ENCODE data around the gene ZNF804B.

Gene ZNF804B

DNA sequence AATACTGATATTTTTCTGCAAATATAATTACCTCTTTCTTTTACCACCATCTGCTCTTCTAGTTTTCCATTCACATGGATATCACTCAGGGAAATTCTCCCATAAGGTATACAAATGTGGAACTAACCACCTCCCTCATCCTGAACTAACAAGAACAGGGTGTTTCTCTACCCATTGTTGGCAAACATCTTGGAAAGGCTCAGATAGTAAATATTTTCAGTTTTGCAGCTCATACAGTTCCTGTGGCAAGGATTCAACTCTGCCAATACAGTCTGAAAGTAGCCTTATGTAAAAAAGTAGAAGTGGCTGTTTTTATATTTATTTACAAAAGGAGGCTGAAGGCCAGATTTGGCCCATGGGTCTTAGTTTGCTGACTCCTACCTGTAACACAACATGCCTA, 549.0 kb downstream of the ZNF804B start:
- no peak for DNase-seq (ENCODE audit: low read depth)

DNA sequence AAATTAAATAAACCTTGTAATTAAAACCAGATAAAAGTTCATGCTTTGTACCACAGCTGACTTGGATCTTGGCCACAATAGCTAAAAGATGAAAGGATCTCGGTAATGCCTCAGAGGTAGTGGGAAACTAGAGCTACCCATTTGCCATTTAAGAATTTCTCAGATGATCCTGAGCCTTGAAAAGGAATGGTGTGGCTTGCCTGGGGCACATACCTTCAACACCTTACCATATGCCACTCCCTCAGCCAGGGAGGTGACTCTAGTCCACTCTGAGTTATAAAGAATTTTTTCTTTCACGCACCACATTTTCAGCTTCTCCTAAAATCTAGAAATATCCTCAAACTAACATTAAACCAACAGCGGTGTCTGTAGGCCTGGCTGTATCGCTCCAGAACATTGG, 552.4 kb downstream of the ZNF804B start:
- no peak for DNase-seq (ENCODE audit: low read depth)

DNA sequence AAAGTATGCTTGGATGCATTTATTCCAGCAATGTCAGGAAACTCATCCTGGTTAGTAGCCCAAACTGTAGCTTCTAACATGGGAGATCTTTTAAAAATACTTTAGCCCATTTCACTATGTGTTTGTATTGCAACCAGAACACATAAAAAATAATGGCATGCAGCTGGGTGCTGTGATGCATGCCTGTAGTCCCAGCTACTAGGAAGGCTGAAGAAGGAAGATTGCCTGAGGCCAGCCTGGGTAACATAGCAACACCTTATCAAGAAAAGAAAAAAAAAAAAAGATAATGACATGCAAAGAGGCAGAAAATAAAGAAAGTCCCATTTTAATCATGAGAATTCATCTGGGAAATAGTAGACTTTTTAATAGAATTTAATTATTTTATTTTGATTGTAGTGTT, 553.1 kb downstream of the ZNF804B start:
- DNase-seq (ENCODE audit: low read depth), result no peak

DNA sequence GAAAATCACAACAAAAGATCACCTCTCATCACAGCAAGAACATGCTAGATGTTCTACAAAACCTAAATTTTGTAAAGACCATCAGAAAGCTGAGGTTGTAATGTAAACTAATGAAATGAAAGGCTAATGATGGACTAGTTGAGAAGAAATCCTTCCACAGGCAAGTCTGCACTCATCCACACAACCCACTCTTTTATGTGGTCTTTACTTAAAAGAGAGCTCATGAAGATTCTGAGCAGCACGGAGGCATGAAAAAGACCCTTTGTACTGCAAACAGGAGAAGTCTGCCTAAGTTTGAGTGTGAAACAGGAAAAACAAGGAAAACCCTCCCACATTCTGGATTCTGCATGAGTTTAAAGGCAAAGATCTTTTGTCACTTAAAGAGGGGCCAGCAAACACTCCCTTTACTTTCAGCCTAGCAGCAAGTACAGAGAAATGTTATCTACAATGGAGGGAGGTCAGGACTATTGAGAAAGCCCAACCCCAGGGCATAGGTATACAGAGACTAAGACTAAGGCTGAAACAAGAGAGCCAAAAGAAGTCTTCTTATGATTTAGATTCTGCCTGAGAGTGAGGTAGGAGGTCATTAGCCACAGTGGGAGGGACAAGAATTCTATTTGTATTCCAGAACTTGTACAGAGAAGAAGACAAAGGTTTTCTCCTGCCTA, 557.2 kb downstream of the ZNF804B start:
- DNase-seq (ENCODE audit: low read depth), result no peak

DNA sequence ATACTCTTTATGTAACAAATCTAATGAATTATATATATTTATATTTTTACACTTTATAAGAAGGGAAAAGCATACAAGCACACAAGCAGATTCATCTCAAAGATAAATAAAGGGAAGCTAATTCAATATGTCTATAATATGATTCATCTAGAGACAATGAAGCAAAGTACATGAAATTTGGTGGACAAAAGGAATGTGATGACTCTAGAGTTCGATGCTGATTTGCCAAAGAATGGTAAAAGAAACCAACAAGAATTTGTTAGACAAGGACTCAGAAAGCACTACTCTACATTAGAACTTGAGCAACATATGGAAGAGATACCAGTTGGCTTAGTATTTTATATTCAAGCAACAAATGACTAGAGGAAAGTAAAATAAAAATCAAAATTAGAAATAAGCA, 572.5 kb downstream of the ZNF804B start:
- DNase-seq (ENCODE audit: low read depth), result no peak

DNA sequence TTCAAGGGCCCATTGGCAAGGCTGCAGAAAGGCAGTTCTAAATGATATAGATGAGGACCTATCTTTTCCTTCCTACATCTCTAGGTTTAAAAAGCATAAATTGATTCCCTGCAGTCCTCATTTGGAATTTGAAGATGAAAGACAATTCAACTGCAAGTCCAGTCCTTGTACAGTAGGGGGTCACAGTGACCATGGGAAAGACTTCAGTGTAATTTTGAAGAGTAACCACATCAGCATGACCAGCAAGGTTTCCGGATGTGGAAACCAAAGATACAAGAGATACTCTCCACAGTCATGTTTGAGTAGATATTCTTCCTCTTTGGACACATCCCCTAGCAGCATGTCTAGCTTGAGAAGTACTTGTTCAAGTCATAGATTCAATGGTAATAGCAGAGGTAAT, 575.3 kb downstream of the ZNF804B start:
- DNase-seq (ENCODE audit: low read depth), result no peak

DNA sequence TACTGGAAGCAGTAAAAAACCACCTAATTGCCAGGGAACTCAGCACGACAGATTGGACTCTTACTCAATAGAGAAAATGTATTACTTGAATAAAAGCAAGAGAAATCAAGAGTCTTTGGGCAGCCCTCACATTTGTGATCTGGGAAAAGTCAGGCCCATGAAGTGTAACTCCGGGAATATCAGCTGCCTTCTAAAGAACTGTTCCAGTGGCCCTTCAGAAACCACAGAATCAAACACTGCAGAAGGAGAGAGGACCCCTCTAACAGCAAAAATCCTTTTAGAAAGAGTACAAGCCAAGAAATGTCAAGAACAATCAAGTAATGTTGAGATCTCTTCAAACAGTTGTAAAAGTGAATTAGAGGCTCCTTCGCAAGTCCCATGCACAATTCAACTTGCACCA, 576.0 kb downstream of the ZNF804B start:
- DNase-seq (ENCODE audit: low read depth), result no peak

DNA sequence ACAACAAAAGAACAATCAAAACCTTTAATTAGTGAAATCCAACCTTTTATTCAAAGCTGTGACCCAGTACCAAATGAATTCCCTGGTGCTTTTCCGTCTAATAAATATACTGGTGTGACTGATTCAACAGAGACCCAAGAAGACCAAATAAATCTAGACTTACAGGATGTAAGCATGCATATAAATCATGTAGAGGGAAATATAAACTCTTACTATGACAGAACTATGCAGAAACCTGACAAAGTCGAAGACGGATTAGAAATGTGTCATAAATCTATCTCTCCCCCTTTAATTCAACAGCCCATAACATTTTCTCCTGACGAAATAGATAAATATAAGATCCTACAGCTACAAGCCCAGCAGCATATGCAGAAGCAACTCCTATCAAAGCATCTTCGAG, 576.6 kb downstream of the ZNF804B start:
- no peak for DNase-seq (ENCODE audit: low read depth)

DNA sequence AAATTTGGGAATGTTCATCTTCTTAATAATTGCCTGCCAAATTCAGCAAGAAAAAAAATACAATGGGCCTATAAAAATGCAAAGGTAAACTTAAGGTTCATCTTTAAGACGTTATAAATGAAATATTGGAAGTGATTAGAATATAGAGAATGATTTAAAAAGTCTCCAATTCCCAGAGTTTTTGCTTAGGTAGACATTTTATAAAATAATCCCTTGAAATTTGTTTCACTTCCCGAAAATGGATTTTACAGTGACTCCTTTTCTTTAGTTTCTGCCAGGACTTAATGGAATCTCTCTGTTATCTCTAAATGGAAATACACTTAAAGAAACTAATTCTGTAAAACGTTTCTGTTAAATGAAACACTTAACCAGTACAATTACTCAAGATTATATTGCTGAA, 580.2 kb downstream of the ZNF804B start:
- DNase-seq (ENCODE audit: low read depth), result no peak

DNA sequence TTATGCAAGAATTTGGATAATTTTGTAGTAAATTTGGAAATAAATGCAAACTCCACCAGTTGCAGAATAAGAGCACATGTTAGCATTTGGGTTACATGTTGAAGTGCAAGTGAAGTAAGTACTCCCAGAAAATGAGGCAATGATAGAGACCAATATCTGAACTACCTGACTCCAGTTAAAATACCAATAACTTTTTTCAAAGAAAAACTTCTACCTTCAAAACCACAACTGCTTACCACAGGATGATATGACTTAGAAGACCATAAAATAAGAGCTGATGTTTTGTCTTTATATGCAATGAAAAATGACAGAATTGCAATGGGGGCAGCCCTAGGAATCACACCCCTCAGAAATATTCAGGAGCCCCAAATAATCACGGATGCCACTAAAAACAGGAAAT, 597.6 kb downstream of the ZNF804B start:
- no peak for DNase-seq (ENCODE audit: low read depth)

DNA sequence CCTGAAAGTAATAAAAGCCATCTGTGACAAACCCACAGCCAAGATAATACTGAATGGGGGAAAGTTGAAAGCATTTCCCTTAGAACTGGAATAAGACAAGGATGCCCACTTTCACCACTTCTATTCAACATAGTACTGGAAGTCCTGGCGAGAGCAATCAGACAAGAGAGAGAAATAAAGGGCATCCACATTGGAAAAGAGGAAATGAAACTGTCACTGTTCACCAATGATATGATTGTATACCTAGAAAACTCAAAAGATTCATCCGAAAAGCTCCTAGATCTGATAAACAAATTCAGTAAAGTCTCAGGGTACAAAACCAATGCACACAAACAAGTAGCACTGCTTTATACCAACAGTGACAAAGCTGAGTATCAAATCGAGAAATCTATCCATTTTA, 617.7 kb downstream of the ZNF804B start:
- DNase-seq (ENCODE audit: low read depth), result no peak

DNA sequence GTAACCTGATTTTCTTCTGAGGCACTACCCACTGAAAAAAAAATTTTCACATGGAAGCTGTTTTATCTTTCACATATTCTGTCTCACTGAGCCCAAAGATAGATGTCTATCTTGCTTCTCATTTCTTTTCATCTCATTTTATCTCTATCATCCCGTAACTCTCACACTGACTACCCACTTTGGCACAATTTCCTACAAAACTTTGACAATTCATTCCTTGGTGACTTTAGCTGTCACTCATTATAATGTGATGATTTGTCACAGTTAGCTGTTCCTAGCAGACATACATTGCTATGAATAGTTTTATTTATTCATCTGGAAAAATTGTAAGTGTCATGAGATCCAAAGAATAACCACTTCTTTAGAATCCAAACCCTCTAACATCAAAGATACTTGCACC, 625.9 kb downstream of the ZNF804B start:
- no peak for DNase-seq (ENCODE audit: low read depth)

Measured in activated T-cell treated with anti-CD3 and anti-CD28 coated beads for 48 hours (primary cell).